Sigmoid colon (tissue), 7 donors: Measurements from ENCODE around the gene P2RX4. TPM values are rescaled to one million over a fixed set of nuclear protein-coding genes. Genes with fewer than 3 reads are reported as not detected.
A peak's percentile ranks its signal among the peaks of the same experiment; 100 is the strongest.

Experiments used
- DNase-seq: peaks from one replicate; pipeline ENCODE4 v3.0.0-alpha.2; 2019
- H3K27ac ChIP-seq, 4 donors: fragments of 200-600 bp; sonication (generic); one replicate each; pipeline ENCODE4 v1.5.1; 2016 to 2019; ENCODE audit warnings: mild to moderate bottlenecking in 1 of 4
- H3K27me3 ChIP-seq, 3 donors: fragments of 200-600 bp; sonication (generic); one replicate each; pipeline ENCODE4 v1.5.1; 2019; ENCODE audit warnings: mild to moderate bottlenecking in 1 of 3
- H3K36me3 ChIP-seq, 4 donors: fragments of 200-600 bp; sonication (generic); one replicate each; pipeline ENCODE4 v1.5.1; 2016 to 2019
- H3K4me1 ChIP-seq, 4 donors: fragments of 200-600 bp; sonication (generic); one replicate each; pipeline ENCODE4 v1.5.1; 2017 to 2019
- H3K4me3 ChIP-seq, 4 donors: fragments of 200-600 bp; sonication (generic); one replicate each; pipeline ENCODE4 v1.5.1; 2017 to 2019; ENCODE audit warnings: mild to moderate bottlenecking in 2 of 4, moderate library complexity in 1 of 4
- H3K9me3 ChIP-seq, 4 donors: fragments of 200-600 bp in 3 of 4; sonication (generic) in 3 of 4; one replicate each; pipeline versions ENCODE4 v1.5.1 to v1.6.1; 2013 to 2019
- EP300 ChIP-seq, 4 donors: sonication (generic); formaldehyde crosslinking; IDR thresholded peaks; one replicate each; pipeline ENCODE4 v1.6.1; 2017; ENCODE audit warnings: antibody characterized with exemption in 4 of 4
- POLR2A ChIP-seq, 2 donors: fragments of 450-650 bp; IDR thresholded peaks; one replicate each; pipeline ENCODE4 v1.6.1; 2016; ENCODE audit warnings: antibody characterized with exemption in 2 of 2, mild to moderate bottlenecking in 2 of 2, moderate library complexity in 2 of 2
- POLR2AphosphoS5 ChIP-seq, 4 donors: sonication (generic); formaldehyde crosslinking; IDR thresholded peaks; one replicate each; pipeline ENCODE4 v1.6.1; 2017; ENCODE audit warnings: antibody characterized with exemption in 4 of 4
- WGBS, 2 donors: extraction: QIAGEN DNeasy Blood & Tissue Kit; methylation state at CpG; one replicate each; pipeline ENCODE4 v1.1.7; 2013; 5-methylcytosine and 5-hydroxymethylcytosine counted together
- intact Hi-C: fragments of 100-400 bp; cut with DNase I; formaldehyde crosslinking; loops from one replicate; pipeline ENCODE4 v1.15.1; 2023
- polyA plus RNA-seq, 3 donors: library from polyadenylated mRNA; stranded (reverse); fragments of 200-250 nt; gene quantifications; one replicate each; pipeline ENCODE4 v1.2.3, GENCODE V29; 2013
- total RNA-seq, 4 donors: library from RNA; depleted of rRNA; stranded (reverse); fragments of >200 nt; gene quantifications; one replicate each; pipeline ENCODE4 v1.1.0, GENCODE V29; 2016
- TF ChIP-seq, protein P1 (sequence below), 4 experiments: fragments of 450-650 bp in 3 of 4; fragments of 200-600 bp in 1 of 4; IDR thresholded peaks; one replicate each; pipeline ENCODE4 v1.5.1; 2016 to 2019; ENCODE audit warnings: antibody characterized with exemption in 4 of 4, mild to moderate bottlenecking in 3 of 4, moderate library complexity in 2 of 4
- donor health status: healthy with polysubstance abuse.
- donor health status: Bipolar disorder and iron deficiency.
- donor health status: healthy.

The P2RX4 gene
- total and polyA plus RNA-seq, 7 donors: 26.0 to 84.4 (median 36.9) TPM

- WGBS, 2 donors: 96 to 98% methylated on average over 1 of the region's 1 CpG
- TF ChIP-seq EP300 (IDR thresholded peaks at IDR 0.05): no peak
- TF ChIP-seq POLR2A (IDR thresholded peaks at IDR 0.05): no peak
- TF ChIP-seq POLR2AphosphoS5 (IDR thresholded peaks at IDR 0.05): no peak
- TF ChIP-seq, protein P1, sequence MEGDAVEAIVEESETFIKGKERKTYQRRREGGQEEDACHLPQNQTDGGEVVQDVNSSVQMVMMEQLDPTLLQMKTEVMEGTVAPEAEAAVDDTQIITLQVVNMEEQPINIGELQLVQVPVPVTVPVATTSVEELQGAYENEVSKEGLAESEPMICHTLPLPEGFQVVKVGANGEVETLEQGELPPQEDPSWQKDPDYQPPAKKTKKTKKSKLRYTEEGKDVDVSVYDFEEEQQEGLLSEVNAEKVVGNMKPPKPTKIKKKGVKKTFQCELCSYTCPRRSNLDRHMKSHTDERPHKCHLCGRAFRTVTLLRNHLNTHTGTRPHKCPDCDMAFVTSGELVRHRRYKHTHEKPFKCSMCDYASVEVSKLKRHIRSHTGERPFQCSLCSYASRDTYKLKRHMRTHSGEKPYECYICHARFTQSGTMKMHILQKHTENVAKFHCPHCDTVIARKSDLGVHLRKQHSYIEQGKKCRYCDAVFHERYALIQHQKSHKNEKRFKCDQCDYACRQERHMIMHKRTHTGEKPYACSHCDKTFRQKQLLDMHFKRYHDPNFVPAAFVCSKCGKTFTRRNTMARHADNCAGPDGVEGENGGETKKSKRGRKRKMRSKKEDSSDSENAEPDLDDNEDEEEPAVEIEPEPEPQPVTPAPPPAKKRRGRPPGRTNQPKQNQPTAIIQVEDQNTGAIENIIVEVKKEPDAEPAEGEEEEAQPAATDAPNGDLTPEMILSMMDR (IDR thresholded peaks at IDR 0.05): no peak
- Histone ChIP-seq H3K27me3 (no peaks in the 10 kb centered on the region), H3K36me3 (peaks cover 0 to 77% (median 22%) of the 10 kb centered on the region in 4 donors), H3K9me3 (no peaks in the 10 kb centered on the region), H3K27ac (no peak overlapping the region), H3K4me3 (no peak overlapping the region), H3K4me1 (no peaks in the 10 kb centered on the region)
- intact Hi-C loops: no loop called here
- DNase-seq: no peak
Observed at GRCh38 chr12:121267822-121268221, 57.9 kb downstream of the P2RX4 start.

GRCh38 chr12:121273364-121273896 is 63.5 kb downstream of the P2RX4 start:
- 96 to 97% methylated on average over 14 of the region's 14 CpGs for WGBS, 2 donors
- peaks cover 7 to 45% (median 14%) of the 10 kb centered on the region in 4 donors for H3K36me3 ChIP-seq

GRCh38 chr12:121274036-121274763 is 64.3 kb downstream of the P2RX4 start:
- DNase-seq: no peak
- Histone ChIP-seq H3K4me3 (no peak overlapping the region), H3K4me1 (peaks cover 0 to 7% (median 3%) of the 10 kb centered on the region in 4 donors), H3K9me3 (no peaks in the 10 kb centered on the region), H3K27me3 (no peaks in the 10 kb centered on the region), H3K27ac (no peak overlapping the region), H3K36me3 (peaks cover 6 to 37% (median 11%) of the 10 kb centered on the region in 4 donors)
- intact Hi-C loops: no loop called here
- TF ChIP-seq POLR2AphosphoS5 (IDR thresholded peaks at IDR 0.05) (no peak), POLR2A (IDR thresholded peaks at IDR 0.05) (no peak), EP300 (IDR thresholded peaks at IDR 0.05) (no peak)
- TF ChIP-seq, protein P1 (IDR thresholded peaks at IDR 0.05): no peak
- WGBS, 2 donors: 97 to 98% methylated on average over 35 of the region's 35 CpGs

More at GRCh38 chr12:121273364-121273896, 63.5 kb downstream of the P2RX4 start:
- intact Hi-C loops: no loop called here
- TF ChIP-seq POLR2AphosphoS5 (IDR thresholded peaks at IDR 0.05): no peak
- TF ChIP-seq, protein P1 (IDR thresholded peaks at IDR 0.05): no peak
- no peak for TF ChIP-seq EP300 (IDR thresholded peaks at IDR 0.05)
- no peak for TF ChIP-seq POLR2A (IDR thresholded peaks at IDR 0.05)
- Histone ChIP-seq H3K4me1 (no peaks in the 10 kb centered on the region), H3K27me3 (no peaks in the 10 kb centered on the region), H3K4me3 (no peak overlapping the region), H3K27ac (no peak overlapping the region), H3K9me3 (no peaks in the 10 kb centered on the region)
- no peak for DNase-seq

GRCh38 chr12:121277374-121277759 is 67.4 kb downstream of the P2RX4 start:
- Histone ChIP-seq H3K27me3 (no peaks in the 10 kb centered on the region), H3K4me3 (no peak overlapping the region), H3K36me3 (peaks cover 6 to 18% (median 11%) of the 10 kb centered on the region in 4 donors), H3K9me3 (no peaks in the 10 kb centered on the region), H3K27ac (no peak overlapping the region), H3K4me1 (peaks cover 0 to 22% (median 14%) of the 10 kb centered on the region in 4 donors)
- intact Hi-C loops: no loop called here
- 90 to 93% methylated on average over 6 of the region's 6 CpGs for WGBS, 2 donors
- TF ChIP-seq POLR2AphosphoS5 (IDR thresholded peaks at IDR 0.05): no peak
- no peak for DNase-seq

DNA sequence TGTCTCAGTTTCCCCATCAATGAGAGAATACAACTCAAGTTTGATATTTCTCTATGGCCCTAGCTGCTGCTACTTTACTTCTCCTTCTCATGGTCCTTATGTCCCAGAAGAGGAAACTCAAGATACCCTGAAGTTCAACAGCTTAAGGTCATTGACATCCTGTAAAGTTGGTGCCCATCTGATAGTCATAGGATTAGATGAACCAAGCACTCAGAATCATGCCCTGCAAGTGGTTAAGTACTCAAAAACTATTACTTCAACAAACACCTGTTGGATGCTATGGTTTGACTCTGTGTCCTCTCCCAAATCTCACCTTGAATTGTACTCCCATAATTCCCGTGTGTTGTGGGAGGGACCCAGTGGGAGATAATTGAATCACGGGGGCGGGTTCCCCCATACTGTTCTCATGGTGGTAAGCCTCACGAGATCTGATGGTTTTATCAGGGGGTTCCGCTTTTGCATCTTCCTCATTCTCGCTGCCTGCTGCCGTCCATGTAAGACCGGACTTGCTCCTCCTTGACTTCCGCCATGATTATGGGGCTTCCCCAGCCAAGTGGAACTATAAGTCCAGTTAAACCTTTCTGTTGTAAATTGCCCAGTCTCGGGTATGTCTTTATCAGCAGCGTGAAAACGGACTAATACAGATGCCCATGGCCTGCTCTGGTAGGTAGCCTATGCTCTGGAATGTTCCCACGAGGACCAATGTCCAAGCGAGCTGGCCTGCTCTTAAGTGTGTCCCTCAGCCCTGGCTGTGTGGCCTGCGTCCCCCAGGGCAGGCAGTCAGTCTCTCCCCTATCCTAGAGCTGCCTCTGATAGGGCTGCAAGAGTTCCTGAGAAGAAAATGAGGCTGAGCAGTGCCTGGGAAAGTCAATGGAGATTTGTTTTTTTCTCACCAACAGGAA is 68.5 kb downstream of the P2RX4 start:
- WGBS, 2 donors: 91 to 92% methylated on average over 15 of the region's 15 CpGs
- Histone ChIP-seq H3K4me3 (no peak overlapping the region), H3K27me3 (no peaks in the 10 kb centered on the region), H3K4me1 (peaks cover 0 to 29% (median 21%) of the 10 kb centered on the region in 4 donors), H3K27ac (peak overlapping the region; percentile 24 to 67 (median 56)), H3K36me3 (peaks cover 6 to 11% (median 8%) of the 10 kb centered on the region in 4 donors), H3K9me3 (no peaks in the 10 kb centered on the region)
- intact Hi-C loops: no loop called here
- no peak for TF ChIP-seq POLR2A (IDR thresholded peaks at IDR 0.05)
- TF ChIP-seq, protein P1 (IDR thresholded peaks at IDR 0.05): no peak
- no peak for TF ChIP-seq POLR2AphosphoS5 (IDR thresholded peaks at IDR 0.05)
- TF ChIP-seq EP300 (IDR thresholded peaks at IDR 0.05): no peak
- no peak for DNase-seq
